Frontal cortex (tissue), 4 donors: ENCODE data around the gene PRDM16. TPM values are rescaled to one million over a fixed set of nuclear protein-coding genes. Genes with fewer than 3 reads are reported as not detected.

Experiments used
- DNase-seq, 2 donors: peaks; one replicate each; pipeline ENCODE4 v3.0.0; 2012; ENCODE audit warnings: low spot score in 2 of 2
- FAIRE-seq: peaks from 2 replicates; lab custom pipeline; 2012; peaks lifted over from hg19 to GRCh38; lab: Jason Lieb, UNC
- total RNA-seq: library from RNA; depleted of rRNA; stranded (reverse); fragments of >200 nt; gene quantifications from one replicate; pipeline ENCODE4 v1.2.3, GENCODE V29; 2014
- donor health status: control.
- donor health status: control.
- donor health status: control.

Gene PRDM16
- total RNA-seq, 1 donor from 2014 or later, result 1.6 TPM

DNA sequence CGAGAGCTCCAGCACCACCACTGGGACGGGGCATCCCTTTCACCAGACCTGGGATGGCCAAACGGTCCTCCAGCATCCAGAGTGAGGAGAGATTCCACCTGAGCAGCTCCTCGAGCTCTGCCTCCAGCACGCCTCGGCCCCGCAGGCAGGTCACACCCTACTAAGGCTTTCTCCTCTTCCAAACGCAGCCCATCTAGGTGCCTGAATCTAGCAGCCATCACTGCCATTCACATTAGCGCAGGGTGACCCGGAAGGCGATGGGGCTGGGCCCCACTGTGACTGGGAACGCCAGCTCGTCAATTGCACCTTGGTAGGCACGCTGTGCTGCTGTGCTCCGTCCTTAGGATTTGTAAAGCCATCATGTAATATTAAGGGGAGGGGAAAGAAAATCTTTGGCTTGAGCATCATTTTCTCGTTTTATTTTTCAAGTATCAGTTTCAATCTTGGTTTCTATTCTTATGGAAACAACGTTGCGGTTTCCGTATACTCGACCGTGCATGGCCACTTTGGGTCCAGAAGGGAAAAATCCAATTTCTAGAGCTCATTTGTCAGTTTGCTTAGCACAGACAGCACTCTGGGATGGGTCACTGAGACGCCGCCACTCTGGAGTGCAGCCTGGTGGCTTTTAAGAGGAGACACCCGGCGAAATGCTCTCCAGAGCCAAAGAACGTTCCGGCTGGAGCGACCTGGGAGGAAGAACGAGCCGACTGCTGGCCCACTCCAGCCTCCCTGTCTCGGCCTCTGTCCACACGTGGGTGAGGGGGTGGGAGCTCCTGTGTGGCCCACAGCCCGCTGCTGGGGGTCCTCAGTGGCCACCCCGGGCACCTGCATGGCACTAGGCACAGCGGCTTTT, 173.6 kb downstream of the PRDM16 start:
- DNase-seq (no peak), FAIRE-seq (no peak)

DNA sequence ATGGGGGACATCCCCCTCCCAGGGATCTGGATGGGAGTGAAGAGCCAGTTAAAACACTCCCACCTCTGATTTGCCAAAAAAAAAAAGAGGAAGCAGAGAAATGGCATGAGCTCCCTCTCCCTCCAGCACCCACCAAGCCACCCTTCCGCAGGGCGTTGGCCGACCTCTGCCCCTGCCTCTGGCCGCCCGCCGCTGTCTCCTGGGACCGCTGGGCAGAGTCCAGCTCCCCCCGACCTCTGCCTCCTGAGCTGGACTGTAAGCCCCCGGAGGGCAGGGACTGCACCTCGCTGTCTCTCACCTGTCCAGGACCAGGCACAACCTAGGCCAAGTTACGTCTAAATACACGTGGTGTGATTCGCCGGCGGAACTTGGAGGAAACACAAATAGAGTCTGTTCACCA, 174.3 kb downstream of the PRDM16 start:
- FAIRE-seq (no peak), DNase-seq (no peak)

DNA sequence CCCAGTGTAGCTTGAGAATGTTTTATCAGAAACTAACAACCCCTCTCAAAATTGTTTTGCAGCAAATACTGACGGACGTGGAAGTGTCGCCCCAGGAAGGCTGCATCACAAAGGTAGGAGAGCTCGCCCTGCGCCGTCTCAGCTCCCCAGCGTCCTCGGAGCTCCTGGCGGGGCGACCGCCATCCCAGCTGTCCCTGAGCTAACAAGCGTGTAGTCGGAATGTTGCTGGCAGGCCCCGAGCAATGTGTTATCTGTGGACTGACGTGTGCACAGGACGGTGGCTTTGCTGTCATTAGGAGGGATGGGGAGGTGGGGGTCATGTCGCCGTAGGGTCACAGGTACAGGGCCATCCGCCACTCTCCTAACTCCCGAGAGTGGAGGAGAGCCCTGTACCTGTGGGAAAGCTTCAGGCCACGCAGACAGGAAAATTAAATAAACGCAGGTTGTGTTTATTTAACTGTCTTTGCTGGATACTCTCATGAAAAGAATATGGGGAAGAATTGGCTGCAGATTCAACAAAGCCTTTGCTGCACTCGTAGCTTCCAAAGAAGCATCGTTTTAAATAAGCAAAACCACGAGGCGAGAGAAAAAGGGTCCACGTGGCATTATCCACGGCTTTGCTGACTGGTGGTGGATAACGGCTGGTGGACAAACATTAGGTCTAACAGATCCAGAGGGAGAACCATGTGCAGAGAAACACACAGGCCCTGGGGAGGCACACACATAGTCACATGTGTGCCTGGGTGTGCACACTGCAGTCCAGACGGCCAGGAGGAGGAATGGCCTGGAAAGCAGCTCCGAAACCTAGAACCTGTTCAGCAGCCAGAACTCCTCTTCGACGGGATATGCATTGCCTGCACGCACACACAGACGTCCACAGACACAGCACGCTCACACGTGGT, 175.3 kb downstream of the PRDM16 start:
- FAIRE-seq, result no peak
- no peak for DNase-seq

DNA sequence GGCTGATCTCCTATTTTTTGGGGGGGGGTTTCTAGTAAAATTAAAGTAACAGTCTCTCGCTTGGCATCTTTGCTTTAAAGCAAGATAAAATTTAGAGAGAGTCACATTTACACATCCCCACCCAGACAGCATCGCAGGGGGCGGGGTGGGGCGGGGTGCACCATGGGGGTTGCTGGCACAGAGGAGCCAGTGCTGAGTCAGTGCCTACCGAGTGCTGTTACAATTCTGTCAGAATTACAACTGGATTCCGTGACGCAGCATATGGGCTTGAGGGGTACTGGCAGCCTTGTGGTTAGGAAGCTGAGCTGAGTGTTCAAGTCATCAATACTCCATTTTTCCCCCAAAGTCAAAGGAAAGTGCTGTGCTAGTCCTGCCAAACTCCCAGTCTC, 175.9 kb downstream of the PRDM16 start:
- no peak for DNase-seq
- FAIRE-seq, result no peak

DNA sequence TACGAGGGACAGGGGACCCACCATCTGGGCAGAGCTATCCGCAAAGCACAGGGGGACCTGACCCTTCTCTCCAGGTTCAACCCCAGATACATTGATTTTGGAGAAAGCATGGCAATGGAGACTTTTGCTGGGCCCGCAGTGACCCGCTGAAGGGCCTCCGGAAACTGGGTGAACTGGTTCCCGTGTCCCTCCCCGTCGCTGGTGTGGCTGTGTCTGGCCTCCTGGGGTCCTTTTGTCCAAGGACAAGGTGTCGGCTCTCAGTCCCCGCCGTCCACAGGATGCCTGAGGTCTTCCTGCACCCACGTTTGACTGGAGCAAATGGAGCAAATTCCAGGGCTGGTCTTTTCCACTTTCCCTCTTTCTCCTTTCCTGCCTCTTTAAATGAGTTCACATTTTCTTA, 176.3 kb downstream of the PRDM16 start:
- FAIRE-seq, result no peak
- DNase-seq, result no peak

DNA sequence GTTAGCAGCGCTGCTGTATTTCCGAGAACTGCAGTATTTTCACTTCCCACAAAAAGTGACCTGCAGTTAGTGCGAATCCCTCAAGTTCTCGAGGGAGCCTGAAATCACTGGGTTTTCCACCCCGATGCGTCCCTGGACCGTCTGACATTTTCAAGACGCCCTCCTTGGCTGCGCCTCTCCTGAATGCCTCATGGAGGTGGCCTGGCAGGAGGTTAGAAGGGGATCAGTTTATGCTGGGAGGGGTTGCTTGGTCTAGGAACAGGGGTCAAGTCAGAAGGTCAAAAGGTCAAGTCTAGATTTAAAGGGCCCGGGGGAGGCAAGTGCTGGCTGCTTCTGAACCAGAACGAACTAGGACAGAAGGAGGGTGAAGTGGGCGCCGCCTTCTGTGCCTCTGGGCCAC, 176.8 kb downstream of the PRDM16 start:
- FAIRE-seq (no peak), DNase-seq (no peak)

DNA sequence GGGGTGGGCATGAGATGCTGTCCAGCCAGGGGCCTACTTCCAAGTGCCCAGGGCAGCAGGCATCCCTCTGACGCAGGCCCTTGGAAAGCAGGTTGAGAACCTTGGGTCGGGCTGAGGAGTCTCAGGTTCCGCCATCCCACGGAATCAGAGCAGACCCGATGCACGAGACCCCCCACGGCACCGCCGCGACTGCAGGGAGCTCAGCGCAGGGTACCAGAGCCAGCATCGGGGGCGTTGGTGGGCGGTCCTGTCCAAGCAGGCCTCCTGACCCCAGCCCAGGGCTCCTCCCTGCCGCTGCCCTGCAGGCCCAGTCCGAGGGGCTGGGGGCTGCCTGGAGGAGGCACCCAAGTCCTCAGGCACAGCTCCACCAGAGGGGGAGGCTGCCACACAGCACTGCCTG, 177.2 kb downstream of the PRDM16 start:
- FAIRE-seq, result no peak
- no peak for DNase-seq

DNA sequence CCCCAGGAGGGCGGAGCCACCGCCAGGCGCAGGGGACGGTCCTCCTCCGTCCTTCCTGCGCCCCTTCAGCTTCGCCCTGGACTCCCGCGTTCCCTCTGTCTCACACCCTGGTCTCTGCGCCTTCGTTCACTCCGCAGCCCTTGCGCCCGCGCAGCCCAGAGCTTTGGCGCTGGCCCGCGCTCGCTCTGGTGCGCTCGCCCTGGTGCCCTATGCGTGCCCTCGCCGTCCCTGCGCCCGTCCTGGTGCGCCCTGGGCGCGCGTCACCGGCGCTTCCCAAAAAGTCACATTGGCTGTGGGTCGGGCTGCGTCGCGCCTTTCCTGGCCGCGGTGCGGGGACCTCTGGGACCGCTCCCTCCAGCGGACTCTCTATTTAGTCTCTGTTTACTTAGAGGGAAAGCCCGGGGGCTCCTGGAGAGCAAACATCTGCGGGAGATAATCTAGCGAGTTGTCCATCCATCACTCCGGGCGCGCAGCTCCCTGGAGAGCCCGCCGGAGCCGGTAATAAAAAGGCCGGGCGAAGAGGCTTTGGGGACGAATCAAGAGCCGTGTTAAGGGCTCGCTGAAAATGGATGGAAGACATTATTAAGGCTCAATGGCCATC, 178.6 kb downstream of the PRDM16 start:
- DNase-seq (no peak), FAIRE-seq (no peak)

DNA sequence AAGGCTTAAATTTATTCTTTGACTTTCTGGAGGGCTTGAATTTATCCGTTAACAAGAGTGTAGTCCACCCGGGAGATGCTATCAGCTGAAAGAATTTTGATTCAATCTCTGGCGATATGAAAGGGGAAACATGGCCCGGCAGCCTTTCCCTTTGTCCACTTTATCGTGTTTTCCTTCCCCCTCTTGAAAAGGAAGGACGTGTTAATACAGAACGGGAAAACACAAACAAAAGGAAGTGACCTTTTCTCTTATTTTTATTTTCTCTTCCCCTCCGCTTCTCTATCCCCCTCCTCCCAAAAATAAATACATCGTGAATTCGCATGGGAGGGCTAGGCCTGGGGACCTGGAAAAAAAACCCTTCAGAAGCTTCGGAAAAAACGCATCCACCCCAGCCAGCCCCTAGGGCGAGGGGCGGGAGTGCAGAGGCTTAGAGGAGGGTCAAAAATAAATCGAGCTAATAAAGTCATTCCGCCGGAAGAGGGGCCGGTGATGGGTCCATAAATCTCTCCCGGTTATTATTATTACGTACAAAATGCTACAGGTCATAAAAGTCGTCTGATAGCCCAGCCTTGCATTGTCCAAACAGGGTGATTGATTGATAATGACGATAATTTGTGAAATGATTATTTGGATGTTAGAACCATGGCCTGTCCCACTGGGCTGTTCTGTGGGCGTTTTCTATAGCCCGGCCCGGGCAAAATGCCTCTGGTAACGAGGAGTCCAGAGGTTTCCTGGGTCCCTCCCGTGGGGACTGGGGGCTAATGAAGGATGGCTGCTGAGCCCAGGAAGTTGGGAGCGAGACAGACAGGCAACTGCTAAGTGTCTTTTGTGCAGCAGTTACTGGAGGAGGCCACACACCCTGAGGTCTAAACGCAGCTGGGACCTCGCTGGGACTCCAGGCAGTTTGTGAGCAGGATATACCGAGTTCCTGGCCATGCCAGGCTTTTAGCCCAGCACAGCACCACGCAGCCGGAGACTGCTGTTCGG, 179.4 kb downstream of the PRDM16 start:
- no peak for DNase-seq
- FAIRE-seq, result no peak

DNA sequence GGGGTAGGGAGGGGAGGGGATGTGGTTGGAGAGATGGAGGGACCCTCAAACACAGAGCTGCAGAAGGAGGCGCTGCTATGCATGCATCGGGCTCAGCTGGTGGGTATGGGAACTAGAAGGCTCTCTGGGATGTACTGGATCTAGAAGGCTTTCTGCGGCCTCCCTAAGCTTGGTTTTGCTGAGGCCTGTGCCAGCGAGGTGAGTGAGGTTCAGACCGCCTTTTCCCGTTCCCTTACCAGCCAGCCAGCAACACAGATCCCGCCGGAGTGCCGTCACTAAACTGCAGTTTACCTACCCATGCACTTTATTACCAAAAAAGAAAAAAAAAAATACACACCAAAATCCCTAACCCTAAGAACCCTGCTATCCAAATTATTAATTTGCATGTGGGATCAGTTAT, 180.2 kb downstream of the PRDM16 start:
- FAIRE-seq (no peak), DNase-seq (no peak)

DNA sequence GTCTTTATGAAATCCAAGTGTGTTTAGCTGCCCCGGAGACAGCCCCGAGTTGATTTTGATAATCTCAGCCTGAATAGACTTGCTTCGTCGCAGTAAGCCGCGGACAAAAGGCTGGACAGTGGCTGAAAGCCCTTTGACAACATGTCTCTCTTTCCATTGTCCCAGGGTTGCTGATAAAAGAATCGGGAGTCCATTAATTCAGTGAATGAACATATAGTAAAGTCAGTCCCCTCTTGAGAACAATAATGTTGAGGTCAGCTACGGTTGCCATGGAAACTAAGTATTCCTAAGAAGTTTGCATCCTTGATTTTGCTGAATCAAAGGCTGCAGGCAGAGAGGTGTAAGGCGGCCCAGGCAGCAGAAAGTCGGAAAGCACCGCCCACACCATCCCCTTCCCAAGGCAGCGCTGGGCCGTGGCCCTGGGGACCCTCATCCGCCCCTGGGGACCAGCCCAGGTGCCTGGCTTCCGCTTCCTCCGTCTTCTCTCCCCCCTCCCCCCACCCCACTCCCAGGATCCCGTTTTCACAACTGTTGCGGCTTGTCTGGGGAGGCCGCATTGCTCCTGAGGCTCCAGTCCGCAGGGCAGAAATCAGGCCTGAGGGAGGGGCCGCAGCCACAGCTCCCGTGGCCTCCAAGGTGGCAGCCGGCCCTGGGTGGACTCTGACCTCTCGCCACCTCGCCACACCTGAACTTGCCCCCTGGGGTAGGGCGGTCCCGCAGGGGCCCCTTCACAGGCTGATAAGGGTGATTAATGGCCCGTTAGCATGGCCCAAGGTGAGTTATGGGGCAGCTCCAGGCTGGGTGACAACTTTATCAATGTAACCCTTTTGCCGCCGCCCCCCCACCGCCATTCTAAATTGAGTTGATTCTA, 180.9 kb downstream of the PRDM16 start:
- FAIRE-seq (no peak), DNase-seq (no peak)

DNA sequence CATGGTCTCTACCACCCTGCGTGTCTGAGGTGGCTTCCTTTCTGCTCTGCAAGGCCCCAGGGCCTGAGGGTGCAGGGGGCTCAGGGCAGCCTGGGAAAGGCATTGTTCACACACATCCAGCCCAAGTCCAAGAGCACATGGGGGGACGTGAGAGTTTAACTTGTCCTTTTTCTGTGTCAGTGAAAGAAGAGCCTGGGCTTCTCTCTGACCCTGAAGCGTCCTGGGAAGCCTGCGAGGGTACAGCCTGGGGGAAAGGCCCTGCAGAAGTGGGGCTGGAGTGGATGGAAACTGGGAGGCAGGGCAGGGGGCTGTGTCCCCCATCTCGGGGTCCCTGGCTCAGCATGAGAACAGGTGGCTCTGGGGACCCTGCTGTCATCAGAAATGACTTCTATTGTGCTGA, 181.6 kb downstream of the PRDM16 start:
- FAIRE-seq, result no peak
- no peak for DNase-seq

DNA sequence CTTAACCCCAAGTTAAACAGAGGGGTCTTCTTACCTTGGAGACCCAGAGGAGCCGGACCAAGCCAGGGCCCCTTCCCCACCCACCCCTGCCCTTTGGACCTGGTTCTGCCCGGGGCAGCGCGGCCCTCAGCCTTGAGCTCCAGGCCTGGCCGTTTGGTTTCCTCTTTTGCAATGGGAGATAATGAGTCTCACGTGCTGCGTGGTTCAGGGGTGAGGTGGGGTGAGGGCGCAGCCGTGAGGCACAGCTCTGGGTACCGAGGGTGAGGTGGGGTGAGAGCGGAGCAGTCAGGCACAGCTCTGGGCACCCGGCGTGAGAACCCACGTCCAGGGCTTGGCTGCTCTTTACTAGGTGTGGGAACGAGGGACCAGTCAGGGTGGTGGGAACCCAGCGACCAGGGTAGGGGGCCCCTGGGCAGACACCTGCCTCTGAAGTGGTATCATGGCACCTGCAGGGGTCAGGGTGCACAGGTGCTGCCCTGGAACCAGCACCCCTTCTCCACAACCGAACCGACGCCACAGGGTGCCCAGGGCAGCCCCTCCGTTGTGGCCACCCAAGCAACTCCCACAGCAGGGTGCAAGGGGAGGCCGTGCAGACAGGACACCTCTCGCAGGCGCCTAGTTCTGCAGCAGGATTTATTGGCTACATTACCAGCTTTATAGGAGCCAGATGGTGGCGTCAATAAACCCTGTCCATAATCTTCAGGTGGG, 182.2 kb downstream of the PRDM16 start:
- DNase-seq (no peak), FAIRE-seq (no peak)

DNA sequence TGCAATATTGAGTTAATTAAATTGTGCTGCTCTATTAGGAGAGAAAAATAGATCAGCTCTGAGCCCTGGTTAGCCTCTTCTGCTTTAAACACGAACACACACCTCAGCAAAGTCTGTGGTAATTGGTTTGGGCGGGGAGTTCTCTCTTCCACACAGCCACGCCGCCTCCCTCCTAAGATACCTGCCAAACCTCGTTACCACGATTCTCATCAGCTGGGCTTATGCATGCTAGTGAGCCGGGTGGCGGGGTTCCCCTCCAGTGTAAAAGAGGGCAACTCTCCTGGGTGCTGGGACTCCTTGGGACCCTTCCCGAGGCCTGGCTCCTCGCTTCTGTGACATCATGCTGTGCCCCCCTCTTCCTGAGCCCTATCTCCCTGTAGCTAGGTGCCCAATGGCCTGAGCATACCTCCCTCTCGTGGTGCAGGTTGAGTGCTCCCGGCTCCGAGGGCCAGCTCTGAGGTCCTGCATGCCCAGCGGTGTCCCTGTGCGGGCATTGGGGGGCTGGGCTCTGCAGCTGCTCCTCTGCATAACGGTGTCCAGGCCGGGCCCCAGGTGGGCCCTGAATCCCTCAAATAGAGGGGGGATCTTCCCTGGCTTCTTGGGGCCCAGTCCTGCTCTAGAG, 182.9 kb downstream of the PRDM16 start:
- DNase-seq (no peak), FAIRE-seq (no peak)

DNA sequence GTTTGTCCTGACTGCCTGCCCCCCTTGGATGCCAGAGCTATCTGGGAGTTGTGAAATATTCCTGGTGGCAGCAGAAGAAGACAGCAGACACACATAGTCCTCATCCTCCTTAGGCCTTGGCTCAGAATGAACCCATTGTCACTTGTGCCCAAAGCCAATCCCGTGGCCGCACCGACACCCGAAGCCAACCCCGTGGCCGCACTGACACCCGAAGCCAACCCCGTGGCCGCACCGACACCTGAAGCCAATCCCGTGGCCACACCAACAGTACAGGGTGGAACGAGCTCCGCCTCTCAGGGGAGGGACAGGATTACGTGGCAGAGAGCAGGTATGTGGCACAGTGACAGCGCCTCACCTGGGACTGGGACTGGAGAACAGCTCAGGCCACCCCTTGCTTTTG, 186.7 kb downstream of the PRDM16 start:
- FAIRE-seq (no peak), DNase-seq (no peak)

DNA sequence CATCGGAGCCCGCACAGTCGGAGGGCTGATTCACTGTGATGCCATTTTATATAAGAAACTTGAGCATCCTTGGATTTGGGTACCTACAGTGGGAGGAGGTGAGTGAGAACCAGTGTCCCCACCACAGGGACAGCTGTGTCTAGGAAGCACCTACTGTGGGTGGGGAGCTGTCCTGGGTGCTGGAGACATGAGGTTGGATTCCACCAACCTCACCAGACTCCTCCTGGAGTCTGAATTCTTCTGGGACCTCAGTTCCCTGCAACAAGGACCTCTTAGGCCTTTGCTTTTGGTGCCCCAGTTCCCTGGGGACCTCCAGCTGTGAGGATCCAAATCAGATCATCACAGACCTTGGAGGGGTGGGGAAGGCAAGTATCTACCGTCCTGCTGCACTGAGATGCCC, 188.8 kb downstream of the PRDM16 start:
- no peak for FAIRE-seq
- no peak for DNase-seq

DNA sequence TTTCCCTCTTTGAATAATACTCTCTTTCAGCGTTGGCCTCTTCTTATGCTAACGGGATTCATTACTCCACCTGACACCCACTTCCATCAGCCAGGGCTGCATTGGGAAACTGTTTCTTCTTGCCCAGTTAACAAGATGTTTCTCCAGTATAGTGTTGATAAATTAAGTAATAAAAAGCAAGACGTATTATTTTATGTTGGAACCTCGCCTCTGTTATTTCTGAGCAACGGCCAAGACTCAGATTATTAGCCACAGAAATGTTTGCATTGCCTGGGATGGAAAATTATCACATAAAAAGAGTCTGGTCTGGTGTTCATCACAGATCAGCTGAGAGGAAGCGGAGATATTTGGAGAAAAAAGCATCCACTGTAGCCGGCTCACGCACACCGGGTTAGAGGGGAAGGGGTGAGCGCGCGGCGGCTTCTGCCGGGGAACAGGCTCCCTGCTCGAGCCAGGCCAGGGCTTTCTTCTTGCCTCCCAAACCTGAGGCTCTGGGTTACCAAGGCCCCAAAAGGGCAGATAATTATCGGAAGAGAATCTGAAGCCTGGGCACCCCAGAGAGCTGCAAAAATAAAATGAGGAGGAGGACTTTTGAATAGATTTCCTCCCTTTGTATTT, 189.5 kb downstream of the PRDM16 start:
- FAIRE-seq (no peak), DNase-seq (no peak)
